T1000 (cell line): ENCODE data around the gene TIMM17A.
"Not testable (repeated sequence)": the region's sequence is repeated elsewhere in the genome, so short reads cannot be mapped to it uniquely, and the experiment has no call there.

ENCODE experiments used
- DNase-seq: peaks from one replicate; lab custom pipeline; 2025; ENCODE audit warnings: mixed read lengths; lab: John Stamatoyannopoulos, UW

TIMM17A gene

DNA sequence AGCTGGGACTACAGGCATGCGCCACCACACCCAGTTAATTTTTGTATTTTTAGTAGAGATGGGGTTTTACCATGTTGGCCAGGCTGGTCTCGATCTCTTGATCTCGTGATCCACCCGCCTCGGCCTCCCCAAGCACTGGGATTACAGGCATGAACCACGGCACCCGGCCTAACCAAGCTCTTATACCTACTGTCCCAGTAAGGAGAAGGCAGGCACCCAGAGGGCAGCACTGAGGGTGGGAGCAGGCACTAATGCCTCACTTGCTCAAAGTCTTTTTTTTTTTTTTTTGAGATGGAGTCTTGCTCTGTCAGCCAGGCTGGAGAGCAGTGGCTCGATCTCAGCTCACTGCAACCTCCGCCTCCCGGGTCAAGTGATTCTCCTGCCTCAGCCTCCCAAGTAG lies 15.0 kb upstream of the TIMM17A start:
- not testable (repeated sequence) for DNase-seq

DNA sequence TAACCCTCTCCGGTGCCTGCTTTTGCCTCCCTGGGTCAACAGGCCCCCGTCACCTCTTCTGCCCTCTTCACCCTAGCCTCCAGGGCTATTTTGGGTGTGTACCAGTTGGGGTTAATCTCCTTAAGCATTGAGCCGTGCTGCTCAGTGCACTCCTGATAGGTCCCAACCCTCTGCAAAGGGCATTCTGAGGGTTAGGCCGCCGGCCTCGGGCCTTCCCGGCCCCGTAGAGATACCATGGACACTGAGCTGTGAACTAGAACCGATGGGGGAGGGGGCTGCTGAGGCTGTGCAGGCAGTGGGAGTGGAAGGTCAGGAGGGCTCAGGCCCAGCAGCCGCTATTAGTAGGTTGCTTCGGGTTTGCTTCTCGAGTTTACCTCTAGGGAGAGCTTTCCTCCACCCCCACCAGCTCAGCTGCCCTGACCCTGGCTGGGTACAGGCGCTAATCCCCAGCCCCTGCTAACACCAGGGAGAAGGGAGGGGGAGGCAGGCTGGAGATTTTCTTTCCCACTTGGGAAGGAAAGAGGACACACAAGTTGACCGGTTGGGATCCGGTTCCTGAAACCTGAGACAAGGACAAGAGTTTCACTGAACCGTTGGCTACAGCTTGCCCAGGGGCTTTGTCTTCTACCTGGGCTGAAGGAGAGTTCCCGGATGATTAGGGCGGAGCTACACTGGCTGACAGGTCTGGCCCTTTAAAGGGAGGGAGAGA lies 13.7 kb upstream of the TIMM17A start:
- DNase-seq: no peak

- no peak for DNase-seq
These were observed 13.2 kb upstream of the TIMM17A start for GRCh38 chr1:201942129-201942495.

GRCh38 chr1:201944002-201944401 lies 11.3 kb upstream of the TIMM17A start:
- DNase-seq: no peak

- DNase-seq: no peak
These were observed 10.7 kb upstream of the TIMM17A start for GRCh38 chr1:201944639-201945038.

GRCh38 chr1:201945157-201945556 lies 10.1 kb upstream of the TIMM17A start:
- no peak for DNase-seq

DNA sequence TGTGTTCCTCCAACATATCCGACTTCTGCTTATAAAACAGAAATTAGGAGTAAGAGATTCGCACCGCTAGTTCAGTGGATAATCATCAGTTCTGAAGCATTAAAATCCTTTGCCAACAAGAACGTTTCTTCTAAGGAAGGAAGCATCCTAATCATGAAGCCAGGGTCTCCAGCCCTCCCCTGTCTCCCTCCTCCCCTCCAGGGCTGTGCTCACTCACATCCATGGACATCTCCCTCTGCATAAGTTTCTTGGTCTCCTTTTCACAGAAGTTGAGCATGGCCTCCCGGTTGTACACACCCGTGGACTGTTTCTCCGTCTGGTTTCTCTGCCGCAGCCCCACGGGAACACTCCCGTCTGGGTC lies 9.5 kb upstream of the TIMM17A start:
- DNase-seq: no peak

DNA sequence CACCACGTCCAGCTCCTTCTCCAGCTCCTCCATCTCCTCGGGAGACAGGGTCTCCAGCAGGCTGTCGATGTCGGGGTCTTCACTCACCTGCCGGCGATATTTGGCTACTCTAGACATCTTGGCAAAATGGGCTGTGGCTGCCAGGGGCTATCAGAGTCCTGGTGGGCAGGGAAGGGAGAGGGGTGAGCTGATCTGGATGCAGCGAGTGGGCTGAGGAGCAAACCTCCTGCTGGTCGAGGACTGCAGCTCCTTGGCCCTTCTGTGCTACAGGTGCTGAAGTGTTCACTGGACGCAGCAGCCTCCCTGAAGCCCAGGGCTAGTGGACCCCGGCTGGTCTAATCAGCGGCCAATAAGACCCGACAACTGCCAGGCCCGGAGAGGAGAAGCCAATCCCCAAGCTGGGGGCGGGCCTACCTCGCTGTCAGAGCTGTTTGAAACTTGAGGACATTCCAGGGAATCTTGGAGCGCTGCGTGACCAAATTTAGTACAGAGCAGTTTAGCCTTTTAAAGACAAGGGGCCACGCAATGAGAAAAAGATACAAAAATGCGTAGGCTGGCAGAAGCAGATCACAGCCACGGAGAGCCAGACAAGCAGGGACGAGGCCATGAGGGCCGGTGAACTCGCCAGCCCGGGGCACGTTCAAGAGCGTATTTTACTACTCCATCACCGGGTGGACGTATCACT lies 8.9 kb upstream of the TIMM17A start, which contains the start of gene LMOD1:
LMOD1 (minus strand) TSS at position 325 of the 685 bp plus-strand sequence; CDS start at position 117, 208 bp downstream.
- no peak for DNase-seq

GRCh38 chr1:201947697-201948008 lies 7.7 kb upstream of the TIMM17A start:
- DNase-seq: no peak

- no peak for DNase-seq
These were observed 5.8 kb upstream of the TIMM17A start for GRCh38 chr1:201949491-201949890.

GRCh38 chr1:201954263-201955008 lies 867 bp upstream of the TIMM17A start:
- no peak for DNase-seq

DNA sequence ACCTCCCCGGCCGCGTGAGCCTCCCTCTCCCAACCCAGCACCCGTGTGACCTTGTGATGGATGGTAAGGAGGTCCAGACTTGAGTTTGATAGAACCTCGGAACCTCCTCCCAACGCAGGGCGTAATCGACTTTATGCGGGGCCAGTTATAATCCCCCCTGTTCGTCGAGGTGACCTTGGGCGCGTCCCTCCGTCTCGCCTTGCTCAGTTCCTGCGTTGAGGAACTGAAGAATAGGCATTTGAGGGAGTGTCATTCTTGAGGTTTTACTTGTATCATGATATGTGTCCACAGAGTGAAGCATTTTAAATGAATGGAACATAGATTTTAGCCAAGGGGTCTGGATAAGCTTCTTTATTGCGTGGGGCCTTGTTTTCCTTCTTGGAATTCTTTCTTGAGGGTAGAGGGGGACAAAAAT lies 433 bp downstream of the TIMM17A start:
- no peak for DNase-seq

DNA sequence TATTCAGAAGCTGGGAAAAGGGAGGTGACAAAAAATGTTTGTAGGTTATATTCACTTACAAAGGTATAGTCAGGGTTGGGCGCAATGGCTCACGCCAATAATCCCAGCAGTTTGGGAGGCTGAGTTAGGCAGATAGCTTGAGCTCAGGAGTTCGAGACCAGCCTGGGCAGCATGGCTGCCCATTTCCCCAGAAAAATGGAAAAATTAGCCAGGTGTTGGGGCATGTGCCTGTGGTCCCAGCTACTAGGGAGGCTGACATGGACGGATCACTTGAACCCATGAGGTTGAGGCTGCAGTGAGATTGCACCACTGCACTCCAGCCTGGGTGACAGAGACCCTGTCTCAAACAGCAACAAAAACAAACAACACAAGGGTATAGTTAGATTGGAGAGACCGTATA lies 3.0 kb downstream of the TIMM17A start:
- no peak for DNase-seq

DNA sequence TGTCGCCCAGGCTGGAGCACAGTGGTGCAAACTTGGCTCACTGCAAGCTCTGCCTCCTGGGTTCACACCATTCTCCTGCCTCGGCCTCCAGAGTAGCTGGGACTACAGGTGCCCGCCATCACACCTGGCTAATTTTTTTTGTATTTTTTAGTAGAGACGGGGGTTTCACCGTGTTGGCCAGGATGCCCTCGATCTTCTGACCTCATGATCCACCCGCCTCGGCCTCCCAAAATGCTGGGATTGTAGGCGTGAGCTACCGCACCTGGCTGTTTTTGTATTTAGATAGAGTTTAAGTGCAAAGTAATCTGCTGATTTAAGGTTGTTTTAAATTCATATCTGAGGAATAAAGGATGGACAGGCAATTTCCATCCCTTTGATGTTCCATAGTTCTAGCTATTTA lies 7.1 kb downstream of the TIMM17A start:
- DNase-seq: not testable (repeated sequence)

DNA sequence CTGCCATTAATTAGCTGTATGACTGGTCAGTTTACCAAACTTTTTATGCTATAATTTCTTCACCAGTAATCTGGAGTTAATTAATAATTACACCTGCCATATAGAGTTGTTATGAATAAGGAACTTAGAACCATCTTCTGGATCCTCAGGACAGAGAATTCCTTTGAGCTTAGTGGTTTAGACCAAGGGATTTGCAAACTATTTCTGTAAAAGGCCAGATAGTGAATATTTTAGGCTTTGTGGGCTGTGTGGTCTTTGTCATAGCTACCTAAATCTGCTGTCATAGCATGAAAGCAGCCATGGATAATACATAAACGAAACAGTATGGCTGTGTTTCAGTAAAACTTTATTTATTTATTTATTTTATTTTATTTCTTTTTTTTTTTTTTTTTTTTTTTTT lies 9.0 kb downstream of the TIMM17A start:
- no peak for DNase-seq

- DNase-seq: no peak
These were observed 10.9 kb downstream of the TIMM17A start for GRCh38 chr1:201966171-201966570.

GRCh38 chr1:201968202-201968925 lies 13.1 kb downstream of the TIMM17A start:
- no peak for DNase-seq

GRCh38 chr1:201970334-201971159 lies 15.2 kb downstream of the TIMM17A start:
- no peak for DNase-seq

- no peak for DNase-seq
These were observed 26.8 kb downstream of the TIMM17A start for GRCh38 chr1:201982082-201982622.

DNA sequence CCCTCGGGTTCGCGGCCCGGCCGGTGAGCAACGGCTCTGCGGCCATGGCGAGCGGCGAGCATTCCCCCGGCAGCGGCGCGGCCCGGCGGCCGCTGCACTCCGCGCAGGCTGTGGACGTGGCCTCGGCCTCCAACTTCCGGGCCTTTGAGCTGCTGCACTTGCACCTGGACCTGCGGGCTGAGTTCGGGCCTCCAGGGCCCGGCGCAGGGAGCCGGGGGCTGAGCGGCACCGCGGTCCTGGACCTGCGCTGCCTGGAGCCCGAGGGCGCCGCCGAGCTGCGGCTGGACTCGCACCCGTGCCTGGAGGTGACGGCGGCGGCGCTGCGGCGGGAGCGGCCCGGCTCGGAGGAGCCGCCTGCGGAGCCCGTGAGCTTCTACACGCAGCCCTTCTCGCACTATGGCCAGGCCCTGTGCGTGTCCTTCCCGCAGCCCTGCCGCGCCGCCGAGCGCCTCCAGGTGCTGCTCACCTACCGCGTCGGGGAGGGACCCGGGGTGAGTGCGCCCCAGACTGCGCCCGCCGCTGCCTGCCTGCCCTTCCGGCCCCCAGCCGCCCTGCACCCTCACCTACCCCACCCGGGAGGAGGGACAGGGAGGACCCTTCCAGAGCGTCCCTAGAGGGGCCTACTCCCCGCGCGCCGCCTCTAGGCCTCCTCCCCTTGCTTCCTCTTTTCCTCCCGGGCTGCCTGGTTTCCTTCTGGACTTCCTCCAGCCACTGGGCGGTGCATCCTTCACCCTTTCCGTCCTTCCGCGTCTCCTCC lies 27.5 kb downstream of the TIMM17A start, which contains the start of gene RNPEP:
RNPEP (plus strand) TSS at position 26 of the 757 bp plus-strand sequence; CDS start at position 45, 19 bp downstream.
- DNase-seq: peak; percentile 62
